HG02759 (cell line): ENCODE measurements around the gene BFSP1.
A peak's percentile ranks its signal among the peaks of the same experiment; 100 is the strongest.

Experiments used
- ATAC-seq: cut with Tn5 transposase; IDR thresholded peaks from one replicate; pipeline ENCODE4 v1.9.1; 2021; ENCODE audit warnings: mild to moderate bottlenecking, moderate library complexity; ENCODE audit not compliant: unreplicated experiment

BFSP1 gene

GRCh38 chr20:17523326-17523725 is 7.9 kb downstream of the BFSP1 start:
- no peak for ATAC-seq

GRCh38 chr20:17522528-17522927 is 8.7 kb downstream of the BFSP1 start:
- no peak for ATAC-seq

- no peak for ATAC-seq
These were observed 10.6 kb downstream of the BFSP1 start for GRCh38 chr20:17520583-17520982.

- no peak for ATAC-seq
These were observed 11.4 kb downstream of the BFSP1 start for GRCh38 chr20:17519606-17520285.

- no peak for ATAC-seq
These were observed 12.7 kb downstream of the BFSP1 start for GRCh38 chr20:17518339-17519052.

GRCh38 chr20:17515053-17515452 is 16.1 kb downstream of the BFSP1 start:
- no peak for ATAC-seq

GRCh38 chr20:17513939-17514338 is 17.2 kb downstream of the BFSP1 start:
- no peak for ATAC-seq

GRCh38 chr20:17511401-17511800 is 19.8 kb downstream of the BFSP1 start:
- no peak for ATAC-seq

GRCh38 chr20:17510548-17510947 is 20.6 kb downstream of the BFSP1 start:
- no peak for ATAC-seq

GRCh38 chr20:17508756-17509155 is 22.4 kb downstream of the BFSP1 start:
- ATAC-seq: no peak

GRCh38 chr20:17507531-17507930 is 23.6 kb downstream of the BFSP1 start:
- ATAC-seq: no peak

GRCh38 chr20:17507032-17507431 is 24.1 kb downstream of the BFSP1 start:
- no peak for ATAC-seq

GRCh38 chr20:17505636-17506517 is 25.3 kb downstream of the BFSP1 start:
- ATAC-seq: peak; percentile 18

- peak; percentile 79 for ATAC-seq
These were observed 26.1 kb downstream of the BFSP1 start for GRCh38 chr20:17504898-17505635.

GRCh38 chr20:17504066-17504897 is 26.9 kb downstream of the BFSP1 start:
- peak; percentile 25 for ATAC-seq

- no peak for ATAC-seq
These were observed 27.7 kb downstream of the BFSP1 start for GRCh38 chr20:17503301-17504065.

- ATAC-seq: no peak
These were observed 29.1 kb downstream of the BFSP1 start for GRCh38 chr20:17502105-17502504.

GRCh38 chr20:17501701-17502100 is 29.5 kb downstream of the BFSP1 start:
- ATAC-seq: no peak

GRCh38 chr20:17500826-17501225 is 30.4 kb downstream of the BFSP1 start:
- ATAC-seq: no peak
